Naive thymus-derived CD4-positive, alpha-beta T cell (primary cell): ENCODE measurements around the gene SHC3. TPM values are rescaled to one million over a fixed set of nuclear protein-coding genes. Genes with fewer than 3 reads are reported as not detected.

Source experiments
- ATAC-seq: fragments of 150-1000 bp; cut with Tn5 transposase; 2 replicates; pipeline ENCODE4 v1.10.0; 2021; ENCODE audit warnings: mild to moderate bottlenecking, moderate library complexity
- CTCF ChIA-PET: fragments of 350-600 bp; sonication (Branson Sonifier 250); formaldehyde crosslinking; loops from one replicate; lab custom pipeline; 2021; ENCODE audit warnings: antibody characterized with exemption; lab: Charles Lee
- POLR2A ChIA-PET: fragments of 350-600 bp; sonication (Branson Sonifier 250); formaldehyde crosslinking; loops from one replicate; lab custom pipeline; 2021; ENCODE audit warnings: antibody characterized with exemption, inconsistent platforms; lab: Charles Lee
- DNase-seq, 9 donors: peaks; one replicate each; pipeline versions ENCODE4 v3.0.0 to v3.0.0-alpha.2; 2020 to 2022; ENCODE audit warnings: mixed read lengths in 1 of 9
- H3K27ac ChIP-seq: one replicate; pipeline ENCODE4 v1.7.0; 2013; ENCODE audit warnings: mild to moderate bottlenecking, low read depth, low read length, moderate library complexity
- H3K27me3 ChIP-seq, 2 donors: one replicate each; pipeline ENCODE4 v1.7.0; 2013; ENCODE audit warnings: low read length in 2 of 2, mild to moderate bottlenecking in 2 of 2, moderate library complexity in 2 of 2; ENCODE audit not compliant: control insufficient read depth in 2 of 2, insufficient read depth in 2 of 2
- H3K36me3 ChIP-seq, 3 experiments: 1 replicate in 2 of 3; 2 replicates in 1 of 3; pipeline ENCODE4 v1.7.0; 2013; ENCODE audit warnings: low read length in 3 of 3, mild to moderate bottlenecking in 3 of 3, moderate library complexity in 1 of 3; ENCODE audit not compliant: insufficient read depth in 3 of 3, control insufficient read depth in 2 of 3
- H3K4me1 ChIP-seq, 2 donors: one replicate each; pipeline ENCODE4 v1.7.0; 2013; ENCODE audit warnings: low read length in 2 of 2, mild to moderate bottlenecking in 2 of 2, moderate library complexity in 1 of 2; ENCODE audit not compliant: control insufficient read depth in 2 of 2, insufficient read depth in 2 of 2
- H3K4me3 ChIP-seq: 2 replicates; pipeline ENCODE4 v1.7.0; 2013; ENCODE audit warnings: mild to moderate bottlenecking, low read length
- H3K9me3 ChIP-seq, 3 experiments: 1 replicate in 2 of 3; 2 replicates in 1 of 3; pipeline ENCODE4 v1.7.0; 2013; ENCODE audit warnings: low read length in 3 of 3; ENCODE audit not compliant: control insufficient read depth in 2 of 3
- H3K27ac Mint-ChIP-seq, 9 donors: one replicate each; pipeline ENCODE4 v1.8.0; 2020 to 2022; ENCODE audit warnings: mixed read lengths in 9 of 9, mild to moderate bottlenecking in 8 of 9, moderate library complexity in 5 of 9, inconsistent platforms in 2 of 9
- H3K27me3 Mint-ChIP-seq, 5 donors: one replicate each; pipeline ENCODE4 v1.8.0; 2021 to 2022; ENCODE audit warnings: mixed read lengths in 5 of 5, mild to moderate bottlenecking in 1 of 5
- H3K36me3 Mint-ChIP-seq, 5 donors: one replicate each; pipeline ENCODE4 v1.8.0; 2020 to 2022; ENCODE audit warnings: mixed read lengths in 5 of 5, mild to moderate bottlenecking in 3 of 5, inconsistent platforms in 1 of 5
- H3K4me1 Mint-ChIP-seq, 7 donors: one replicate each; pipeline ENCODE4 v1.8.0; 2020 to 2022; ENCODE audit warnings: mixed read lengths in 7 of 7, mild to moderate bottlenecking in 3 of 7, inconsistent platforms in 1 of 7
- H3K4me3 Mint-ChIP-seq, 10 donors: one replicate each; pipeline ENCODE4 v1.8.0; 2020 to 2022; ENCODE audit warnings: mild to moderate bottlenecking in 10 of 10, mixed read lengths in 10 of 10, moderate library complexity in 6 of 10, inconsistent platforms in 2 of 10
- H3K9me3 Mint-ChIP-seq, 11 donors: one replicate each; pipeline ENCODE4 v1.8.0; 2020 to 2022; ENCODE audit warnings: mixed read lengths in 11 of 11, mild to moderate bottlenecking in 4 of 11, inconsistent platforms in 1 of 11, moderate library complexity in 1 of 11
- intact Hi-C, 2 donors: fragments of 100-400 bp; cut with micrococcal nuclease; formaldehyde crosslinking; loops; one replicate each; pipeline ENCODE4 v1.15.1; 2023
- polyA plus RNA-seq, 2 donors: library from polyadenylated mRNA; unstranded; fragments of 300-500 nt; fragmentation: Illumina TruSeq; gene quantifications; one replicate each; pipeline ENCODE4 v1.2.3, GENCODE V29; 2021
- total RNA-seq, 6 experiments: library from RNA in 5 of 6; stranded (reverse) in 5 of 6; gene quantifications; 1 replicate in 5 of 6; 2 replicates in 1 of 6; pipeline ENCODE4 v1.2.3 and lab custom pipeline; 2021 to 2026

Gene SHC3
- total and polyA plus RNA-seq, 7 experiments from 2014 or later, result 0.02 to 0.11 (median 0.07) TPM; not detected in 3

DNA sequence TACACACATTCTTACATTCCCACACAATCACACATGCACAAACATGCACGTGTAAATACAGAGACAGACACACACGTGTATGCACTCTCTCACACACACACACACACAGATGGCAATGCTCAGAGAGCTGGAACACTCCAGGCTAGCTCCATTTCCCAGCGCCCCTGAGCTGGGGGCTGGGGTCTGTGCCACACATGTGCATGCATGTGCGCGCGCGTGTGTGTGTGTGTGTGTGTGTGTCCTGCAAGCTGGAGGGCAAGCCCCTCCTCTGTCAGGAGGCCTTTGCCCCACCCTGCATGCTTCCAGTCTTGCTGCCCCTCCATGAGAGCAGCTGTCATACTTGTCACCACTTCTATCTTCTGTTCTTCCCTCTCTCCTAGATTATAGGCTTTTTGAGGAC is 204.0 kb downstream of the SHC3 start:
- peaks cover 0 to 2% (median 0%) of the 10 kb centered on the region in 11 donors for H3K9me3 Mint-ChIP-seq

DNA sequence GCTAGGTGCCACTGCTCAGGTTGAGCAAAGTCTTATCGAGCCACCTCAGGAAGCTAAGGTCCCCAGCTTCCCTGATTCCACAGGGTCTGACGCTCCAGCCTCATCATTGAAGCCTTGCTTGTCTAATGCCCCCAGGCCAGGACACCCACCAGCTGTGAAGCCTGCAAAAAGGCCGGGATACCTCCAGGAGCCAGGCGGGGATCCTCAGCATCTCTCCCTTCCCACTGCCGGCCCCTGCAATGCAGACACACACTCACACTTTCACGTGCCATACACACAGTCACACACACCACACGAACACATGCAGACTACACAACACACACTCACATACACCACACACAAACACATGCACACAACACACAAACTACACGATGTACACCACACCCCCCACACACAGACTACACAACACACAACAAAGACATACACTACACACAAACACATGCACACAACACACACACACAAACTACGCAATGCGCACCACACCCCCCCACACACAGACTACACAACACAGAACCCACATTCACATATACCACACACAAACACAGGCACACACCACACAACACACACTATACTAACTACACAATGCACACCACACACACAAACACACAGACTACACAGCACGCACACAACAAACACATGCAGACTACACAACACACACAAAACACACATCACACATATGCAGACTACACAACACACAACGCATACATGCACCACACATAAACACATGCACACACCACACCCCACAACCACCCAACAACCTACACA is 205.2 kb downstream of the SHC3 start:
- Mint-ChIP-seq H3K36me3 (no peaks in the 10 kb centered on the region), H3K4me1 (no peaks in the 10 kb centered on the region), H3K9me3 (peaks cover 0 to 2% (median 0%) of the 10 kb centered on the region in 11 donors), H3K4me3 (no peak overlapping the region), H3K27me3 (peaks cover 0 to 30% (median 9%) of the 10 kb centered on the region in 5 donors), H3K27ac (no peak overlapping the region)
- DNase-seq (no peak), ATAC-seq (no peak)
- intact Hi-C loops, result no loop called here
- Histone ChIP-seq H3K27ac (no peak overlapping the region), H3K36me3 (no peaks in the 10 kb centered on the region), H3K27me3 (no peaks in the 10 kb centered on the region), H3K9me3 (no peaks in the 10 kb centered on the region), H3K4me3 (no peak overlapping the region), H3K4me1 (no peaks in the 10 kb centered on the region)
- ChIA-PET POLR2A (no interaction called here), CTCF (no interaction called here)

More for the DNA sequence above, 204.0 kb downstream of the SHC3 start:
- H3K4me3 Mint-ChIP-seq, result no peak overlapping the region
- Histone ChIP-seq H3K27me3 (no peaks in the 10 kb centered on the region), H3K9me3 (no peaks in the 10 kb centered on the region), H3K36me3 (no peaks in the 10 kb centered on the region), H3K4me3 (no peak overlapping the region), H3K4me1 (no peaks in the 10 kb centered on the region), H3K27ac (no peak overlapping the region)
- DNase-seq (no peak), ATAC-seq (no peak)
- no peaks in the 10 kb centered on the region for H3K4me1 Mint-ChIP-seq
- peaks cover 0 to 21% (median 9%) of the 10 kb centered on the region in 5 donors for H3K27me3 Mint-ChIP-seq
- H3K27ac Mint-ChIP-seq, result no peak overlapping the region
- POLR2A ChIA-PET, result no interaction called here
- no peaks in the 10 kb centered on the region for H3K36me3 Mint-ChIP-seq
- CTCF ChIA-PET, result no interaction called here
- intact Hi-C loops, result no loop called here

DNA sequence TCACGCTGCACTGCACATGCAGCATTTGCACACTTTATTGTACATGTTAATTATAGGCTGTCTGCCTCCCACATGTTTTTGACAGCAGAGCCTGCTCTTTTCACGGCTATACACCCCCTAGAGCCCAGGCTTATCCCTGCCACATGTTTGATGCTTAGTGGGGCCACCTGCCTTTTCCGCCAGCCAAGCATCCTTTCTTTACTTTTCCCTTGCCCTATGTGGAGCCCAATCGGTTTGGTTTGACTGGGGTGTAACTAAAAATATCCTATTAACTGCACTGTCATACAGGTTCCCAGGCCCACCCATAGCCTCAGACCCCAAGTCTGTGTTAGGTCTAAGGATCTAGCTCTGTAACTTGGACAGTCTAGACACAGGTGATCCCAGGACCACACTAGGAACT is 206.2 kb downstream of the SHC3 start:
- Histone ChIP-seq H3K27ac (no peak overlapping the region), H3K27me3 (no peaks in the 10 kb centered on the region), H3K36me3 (no peaks in the 10 kb centered on the region), H3K4me3 (no peak overlapping the region), H3K9me3 (no peaks in the 10 kb centered on the region), H3K4me1 (no peaks in the 10 kb centered on the region)
- POLR2A ChIA-PET, result no interaction called here
- no peaks in the 10 kb centered on the region for H3K4me1 Mint-ChIP-seq
- intact Hi-C loops, result no loop called here
- CTCF ChIA-PET, result no interaction called here
- H3K36me3 Mint-ChIP-seq, result no peaks in the 10 kb centered on the region
- H3K9me3 Mint-ChIP-seq, result peaks cover 0 to 2% (median 0%) of the 10 kb centered on the region in 11 donors
- DNase-seq (no peak), ATAC-seq (no peak)
- no peak overlapping the region for H3K4me3 Mint-ChIP-seq
- peaks cover 0 to 22% (median 2%) of the 10 kb centered on the region in 5 donors for H3K27me3 Mint-ChIP-seq
- H3K27ac Mint-ChIP-seq, result no peak overlapping the region

DNA sequence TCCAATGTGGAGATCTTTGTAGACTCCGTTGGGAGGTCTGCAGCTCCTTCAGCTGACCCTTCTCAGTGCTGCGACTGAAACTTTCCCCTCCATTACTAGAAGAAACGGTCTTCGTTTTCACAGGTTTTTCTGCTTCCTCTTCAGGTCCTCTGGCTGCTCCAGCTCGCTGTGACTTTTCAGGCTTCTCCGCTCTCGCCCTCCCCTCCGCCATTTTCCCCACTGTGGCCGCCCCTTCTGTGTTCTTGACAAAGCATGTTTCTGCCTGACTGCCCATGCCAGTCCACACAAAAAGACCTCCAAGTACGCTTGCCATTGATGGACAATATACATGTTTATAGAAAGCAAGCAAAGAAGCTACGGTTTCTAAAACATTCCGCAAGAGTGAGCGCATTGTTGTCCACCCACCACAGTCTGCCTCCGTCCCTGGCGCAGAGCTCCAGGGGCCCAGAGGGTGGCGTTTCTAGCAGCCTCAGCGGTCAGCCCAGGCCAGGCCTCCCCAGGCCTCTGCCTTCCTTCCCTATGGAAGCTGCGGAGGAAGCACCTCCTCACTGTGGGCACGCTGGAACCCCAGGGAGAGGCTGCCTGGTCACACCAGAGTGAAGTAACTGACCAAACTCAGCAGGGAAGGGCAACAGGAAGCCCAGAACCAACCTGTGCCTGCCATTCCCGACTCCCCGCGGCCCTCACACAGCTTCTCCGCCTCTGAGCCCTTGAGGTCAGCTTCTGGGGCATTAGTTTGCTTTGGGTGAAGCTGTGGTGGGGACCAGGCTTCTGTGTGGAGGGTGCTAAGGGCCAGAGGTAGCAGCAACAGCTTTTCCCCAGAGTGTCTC is 207.3 kb downstream of the SHC3 start:
- no peaks in the 10 kb centered on the region for H3K36me3 ChIP-seq
- H3K4me1 ChIP-seq, result no peaks in the 10 kb centered on the region
- H3K9me3 Mint-ChIP-seq, result no peaks in the 10 kb centered on the region
- POLR2A ChIA-PET, result no interaction called here
- CTCF ChIA-PET, result no interaction called here
- H3K27me3 ChIP-seq, result no peaks in the 10 kb centered on the region
- peak overlapping the region in 1 of 9 donors; percentile 10 for H3K27ac Mint-ChIP-seq
- H3K4me1 Mint-ChIP-seq, result no peaks in the 10 kb centered on the region
- H3K27ac ChIP-seq, result no peak overlapping the region
- intact Hi-C loops, result no loop called here
- no peaks in the 10 kb centered on the region for H3K36me3 Mint-ChIP-seq
- peaks cover 0 to 11% (median 0%) of the 10 kb centered on the region in 5 donors for H3K27me3 Mint-ChIP-seq
- ATAC-seq (no peak), DNase-seq (no peak)
- H3K4me3 Mint-ChIP-seq, result no peak overlapping the region
- no peaks in the 10 kb centered on the region for H3K9me3 ChIP-seq
- no peak overlapping the region for H3K4me3 ChIP-seq

DNA sequence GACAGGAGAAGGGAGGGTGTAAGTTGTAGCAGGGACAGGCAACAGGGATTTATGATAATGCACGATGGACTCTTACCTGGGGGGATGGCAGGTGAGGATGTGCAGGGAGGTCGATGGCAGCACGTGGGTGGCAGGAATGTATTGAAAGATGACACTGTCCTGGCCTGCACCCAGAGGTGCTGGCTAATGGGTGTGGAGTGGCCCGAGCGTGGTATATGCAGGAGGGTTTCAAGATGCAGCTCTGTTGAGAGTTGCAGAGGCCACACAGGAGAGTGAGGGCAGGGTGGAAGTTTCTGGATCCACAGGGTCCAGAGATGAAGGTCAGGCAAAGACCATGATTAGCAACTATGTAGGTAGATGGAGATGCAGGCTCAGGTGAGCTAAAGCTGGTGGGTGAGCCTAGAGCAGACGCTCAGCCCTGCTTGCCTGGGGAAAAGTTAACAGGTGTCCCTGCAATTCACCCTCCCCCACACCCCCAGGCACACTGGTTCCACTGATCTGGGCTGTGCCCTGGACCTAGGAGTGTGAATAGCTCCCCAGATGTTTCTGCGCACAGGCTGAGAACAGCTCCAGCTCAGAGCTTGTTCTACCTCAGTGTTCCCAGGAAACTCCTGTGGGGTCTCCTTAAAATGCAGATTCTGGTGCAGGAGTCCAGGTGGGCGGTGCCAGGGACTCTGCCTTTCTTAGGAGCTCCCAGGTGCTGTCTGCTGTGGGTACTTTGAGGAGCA is 208.8 kb downstream of the SHC3 start:
- Histone ChIP-seq H3K27ac (no peak overlapping the region), H3K36me3 (no peaks in the 10 kb centered on the region), H3K4me3 (no peak overlapping the region), H3K4me1 (no peaks in the 10 kb centered on the region), H3K27me3 (no peaks in the 10 kb centered on the region), H3K9me3 (no peaks in the 10 kb centered on the region)
- ATAC-seq (no peak), DNase-seq (no peak)
- Mint-ChIP-seq H3K4me1 (no peaks in the 10 kb centered on the region), H3K27ac (no peak overlapping the region), H3K4me3 (no peak overlapping the region), H3K9me3 (no peaks in the 10 kb centered on the region), H3K27me3 (peaks cover 0 to 10% (median 0%) of the 10 kb centered on the region in 5 donors), H3K36me3 (no peaks in the 10 kb centered on the region)
- intact Hi-C loops, result no loop called here
- POLR2A ChIA-PET, result no interaction called here
- CTCF ChIA-PET, result no interaction called here

DNA sequence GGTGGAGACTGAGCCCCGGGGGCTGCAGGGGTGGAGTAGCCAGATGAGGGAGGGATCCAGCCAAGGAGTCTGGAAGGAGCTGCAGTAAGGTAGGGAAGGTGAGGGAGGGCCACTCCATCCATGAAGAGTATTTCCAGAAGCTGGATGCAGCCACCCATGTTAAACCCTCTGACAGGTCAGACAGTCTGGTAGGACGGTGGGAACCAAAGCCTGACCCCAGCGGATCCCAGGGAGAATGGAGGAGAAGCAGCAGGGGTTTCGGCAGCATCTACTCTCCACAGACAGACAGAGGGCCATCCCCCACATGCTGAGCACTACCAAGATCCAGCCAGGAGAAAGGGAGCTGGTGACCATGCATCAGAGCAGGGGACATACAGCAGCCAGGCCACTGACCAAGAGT is 209.8 kb downstream of the SHC3 start:
- Mint-ChIP-seq H3K36me3 (no peaks in the 10 kb centered on the region), H3K4me3 (no peak overlapping the region), H3K27me3 (peaks cover 0 to 10% (median 0%) of the 10 kb centered on the region in 5 donors), H3K27ac (no peak overlapping the region), H3K9me3 (no peaks in the 10 kb centered on the region), H3K4me1 (no peaks in the 10 kb centered on the region)
- no peak overlapping the region for H3K4me3 ChIP-seq
- no peaks in the 10 kb centered on the region for H3K9me3 ChIP-seq
- no peaks in the 10 kb centered on the region for H3K4me1 ChIP-seq
- DNase-seq, result no peak
- H3K36me3 ChIP-seq, result no peaks in the 10 kb centered on the region
- POLR2A ChIA-PET, result no interaction called here
- CTCF ChIA-PET, result interaction anchor here (0.6 kb wide), 1 partner anchor 83 kb away, joined by 3 read pairs; no protein-coding TSS in a partner anchor
- H3K27ac ChIP-seq, result no peak overlapping the region
- intact Hi-C loops, result no loop called here
- no peaks in the 10 kb centered on the region for H3K27me3 ChIP-seq
- no peak for ATAC-seq
